Measurements from ENCODE around the gene CD248.
A peak's percentile ranks its signal among the peaks of the same experiment; 100 is the strongest.

CD248 gene

DNA sequence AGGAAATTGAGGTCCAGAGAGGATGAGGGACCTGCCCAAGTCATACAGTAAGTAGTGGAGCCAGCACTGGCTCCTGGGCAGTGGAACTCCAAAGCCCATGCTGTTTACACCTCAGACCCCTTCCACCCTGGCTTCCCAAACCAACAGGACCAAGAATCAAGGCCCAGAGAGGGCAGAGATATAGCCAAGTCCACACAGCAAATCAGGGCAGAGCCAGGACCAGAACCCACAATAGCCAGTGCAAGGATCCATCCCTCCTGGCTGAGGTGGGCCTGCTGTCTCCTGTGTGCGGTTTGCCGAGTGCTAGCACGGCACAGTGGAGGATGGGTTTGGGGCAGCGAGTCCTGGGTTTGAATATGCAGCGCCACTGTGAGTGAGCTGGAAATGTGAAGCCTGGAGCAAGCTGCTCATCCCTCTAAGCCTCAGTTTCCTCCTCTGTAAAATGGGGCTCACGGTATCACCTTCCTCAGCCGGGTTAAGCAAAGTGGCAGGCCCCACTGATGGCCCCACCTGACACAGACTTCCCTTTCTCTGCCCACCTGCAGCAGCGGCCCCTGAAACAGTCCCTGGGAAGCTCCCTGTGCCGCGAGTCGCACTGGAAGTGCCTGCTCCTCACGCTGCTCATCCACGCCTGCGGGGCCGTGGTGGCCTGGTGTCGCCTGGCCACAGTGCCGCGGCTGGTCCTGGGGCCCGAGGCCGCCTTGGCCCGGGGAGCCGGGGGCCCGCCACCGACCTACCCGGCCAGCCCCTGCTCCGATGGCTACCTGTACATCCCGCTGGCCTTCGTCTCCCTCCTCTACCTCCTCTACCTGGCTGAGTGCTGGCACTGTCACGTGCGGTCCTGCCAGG is 22.8 kb downstream of the CD248 start:
- Histone ChIP-seq H3K4me1 (ENCODE audit: insufficient read depth, poor library complexity, severe bottlenecking) (peaks cover 3% of the 10 kb centered on the region), H3K27ac (ENCODE audit: poor library complexity, severe bottlenecking) (no peak overlapping the region), H3K9me3 (ENCODE audit: severe bottlenecking) (no peaks in the 10 kb centered on the region), H3K4me3 (ENCODE audit: severe bottlenecking) (no peak overlapping the region), H3K36me3 (ENCODE audit: low read depth) (no peaks in the 10 kb centered on the region), H3K27me3 (ENCODE audit: insufficient read depth, poor library complexity, severe bottlenecking) (peaks cover 35% of the 10 kb centered on the region)
- TF ChIP-seq, protein P1, sequence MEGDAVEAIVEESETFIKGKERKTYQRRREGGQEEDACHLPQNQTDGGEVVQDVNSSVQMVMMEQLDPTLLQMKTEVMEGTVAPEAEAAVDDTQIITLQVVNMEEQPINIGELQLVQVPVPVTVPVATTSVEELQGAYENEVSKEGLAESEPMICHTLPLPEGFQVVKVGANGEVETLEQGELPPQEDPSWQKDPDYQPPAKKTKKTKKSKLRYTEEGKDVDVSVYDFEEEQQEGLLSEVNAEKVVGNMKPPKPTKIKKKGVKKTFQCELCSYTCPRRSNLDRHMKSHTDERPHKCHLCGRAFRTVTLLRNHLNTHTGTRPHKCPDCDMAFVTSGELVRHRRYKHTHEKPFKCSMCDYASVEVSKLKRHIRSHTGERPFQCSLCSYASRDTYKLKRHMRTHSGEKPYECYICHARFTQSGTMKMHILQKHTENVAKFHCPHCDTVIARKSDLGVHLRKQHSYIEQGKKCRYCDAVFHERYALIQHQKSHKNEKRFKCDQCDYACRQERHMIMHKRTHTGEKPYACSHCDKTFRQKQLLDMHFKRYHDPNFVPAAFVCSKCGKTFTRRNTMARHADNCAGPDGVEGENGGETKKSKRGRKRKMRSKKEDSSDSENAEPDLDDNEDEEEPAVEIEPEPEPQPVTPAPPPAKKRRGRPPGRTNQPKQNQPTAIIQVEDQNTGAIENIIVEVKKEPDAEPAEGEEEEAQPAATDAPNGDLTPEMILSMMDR (IDR thresholded peaks at IDR 0.05; ENCODE audit: poor library complexity, severe bottlenecking) = no peak
- no peak for ATAC-seq (ENCODE audit: low read depth)
- no peak for DNase-seq (ENCODE audit: low spot score)

GRCh38 chr11:66293352-66293751 is 23.5 kb downstream of the CD248 start:
- ATAC-seq (ENCODE audit: low read depth) (no peak), DNase-seq (ENCODE audit: low spot score) (no peak)
- H3K27me3 ChIP-seq (ENCODE audit: insufficient read depth, poor library complexity, severe bottlenecking) = peaks cover 35% of the 10 kb centered on the region
- TF ChIP-seq, protein P1 (IDR thresholded peaks at IDR 0.05; ENCODE audit: poor library complexity, severe bottlenecking) = no peak
- peaks cover 3% of the 10 kb centered on the region for H3K4me1 ChIP-seq (ENCODE audit: insufficient read depth, poor library complexity, severe bottlenecking)
- H3K27ac ChIP-seq (ENCODE audit: poor library complexity, severe bottlenecking) = no peak overlapping the region
- no peaks in the 10 kb centered on the region for H3K36me3 ChIP-seq (ENCODE audit: low read depth)
- no peak overlapping the region for H3K4me3 ChIP-seq (ENCODE audit: severe bottlenecking)
- H3K9me3 ChIP-seq (ENCODE audit: severe bottlenecking) = no peaks in the 10 kb centered on the region

- Histone ChIP-seq H3K9me3 (ENCODE audit: severe bottlenecking) (no peaks in the 10 kb centered on the region), H3K4me1 (ENCODE audit: insufficient read depth, poor library complexity, severe bottlenecking) (peaks cover 6% of the 10 kb centered on the region), H3K27me3 (ENCODE audit: insufficient read depth, poor library complexity, severe bottlenecking) (peaks cover 35% of the 10 kb centered on the region), H3K27ac (ENCODE audit: poor library complexity, severe bottlenecking) (no peak overlapping the region), H3K36me3 (ENCODE audit: low read depth) (no peaks in the 10 kb centered on the region), H3K4me3 (ENCODE audit: severe bottlenecking) (no peak overlapping the region)
- ATAC-seq (ENCODE audit: low read depth) (no peak), DNase-seq (ENCODE audit: low spot score) (no peak)
- TF ChIP-seq, protein P1 (IDR thresholded peaks at IDR 0.05; ENCODE audit: poor library complexity, severe bottlenecking) = no peak
Measured at GRCh38 chr11:66292543-66293332, 24.1 kb downstream of the CD248 start.

DNA sequence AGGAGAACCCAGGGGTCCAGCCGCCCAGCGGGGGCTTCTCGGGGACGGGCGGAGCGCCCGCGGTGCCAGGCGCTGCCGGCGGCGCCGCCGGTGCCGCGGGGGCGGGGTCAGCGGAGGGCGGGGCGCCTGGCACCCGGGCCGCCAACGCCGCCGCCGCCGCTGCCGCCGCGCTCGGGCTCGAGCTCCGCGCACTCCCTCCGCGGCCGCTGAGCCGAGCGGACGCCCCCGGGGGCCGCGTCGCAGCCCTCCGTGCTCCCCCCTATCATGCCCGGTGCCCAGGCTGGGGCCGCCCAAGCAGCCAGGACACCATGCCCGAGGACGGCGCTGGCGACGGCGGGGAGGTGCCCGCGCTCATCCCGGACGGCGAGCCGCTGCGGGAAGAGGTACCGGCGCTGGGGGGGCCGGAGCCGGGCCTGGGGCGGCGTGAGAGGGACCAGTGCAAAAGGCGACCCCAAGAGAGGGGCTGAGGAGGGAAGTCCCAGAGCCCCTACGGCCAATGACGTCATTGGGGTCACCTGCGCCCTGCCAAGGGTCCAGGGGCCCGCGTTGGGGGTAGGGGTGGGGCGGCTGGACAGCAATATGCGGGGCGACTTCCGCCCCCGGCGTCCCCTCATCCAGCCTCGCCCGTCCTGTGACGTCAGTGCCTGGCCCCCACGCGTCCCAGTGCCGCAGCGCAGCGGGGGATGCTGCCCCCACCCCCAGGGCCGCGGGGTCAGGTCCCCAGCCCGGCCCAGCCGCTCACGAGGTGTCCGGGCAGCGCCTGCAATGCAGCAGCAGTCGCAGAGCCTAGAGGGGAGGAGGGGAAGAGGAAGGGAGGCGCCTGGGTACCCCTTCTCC is 24.9 kb downstream of the CD248 start, which contains the start of gene TMEM151A:
Gene TMEM151A (plus strand): TSS at position 189 of the 837 bp plus-strand sequence. CDS start 120 bp downstream, at position 309.
- DNase-seq (ENCODE audit: low spot score) (no peak), ATAC-seq (ENCODE audit: low read depth) (no peak)
- no peaks in the 10 kb centered on the region for H3K9me3 ChIP-seq (ENCODE audit: severe bottlenecking)
- H3K27me3 ChIP-seq (ENCODE audit: insufficient read depth, poor library complexity, severe bottlenecking) = peaks cover 35% of the 10 kb centered on the region
- no peak within 1 kb of the TSS for H3K27ac ChIP-seq (ENCODE audit: poor library complexity, severe bottlenecking)
- peak within 1 kb of the TSS; percentile 36 for H3K4me3 ChIP-seq (ENCODE audit: severe bottlenecking)
- TF ChIP-seq, protein P1 (IDR thresholded peaks at IDR 0.05; ENCODE audit: poor library complexity, severe bottlenecking) = no peak
- no peaks in the 10 kb centered on the region for H3K36me3 ChIP-seq (ENCODE audit: low read depth)
- H3K4me1 ChIP-seq (ENCODE audit: insufficient read depth, poor library complexity, severe bottlenecking) = peaks cover 7% of the 10 kb centered on the region
